OCI-LY7 (cell line): ENCODE data around the gene SKIC3. TPM values are rescaled to one million over a fixed set of nuclear protein-coding genes. Genes with fewer than 3 reads are reported as not detected.

ENCODE experiments used
- BruUV-seq: library from RNA; stranded (reverse); fragments of 400-500 nt; replicated peaks from 2 replicates; lab custom pipeline; 2021; lab: Mats Ljungman, UMichigan
- CTCF ChIA-PET: fragments of 300-600 bp; sonication (Branson Sonifier 250); formaldehyde crosslinking; loops from one replicate; lab custom pipeline; 2022; ENCODE audit warnings: antibody characterized with exemption; ENCODE audit not compliant: unreplicated experiment; lab: Charles Lee
- POLR2A ChIA-PET: fragments of 300-600 bp; sonication (Branson Sonifier 250); formaldehyde crosslinking; loops from one replicate; lab custom pipeline; 2022; ENCODE audit warnings: antibody characterized with exemption; lab: Charles Lee
- DNase-seq: peaks from one replicate; pipeline ENCODE4 v3.0.0-alpha.2; 2015; ENCODE audit warnings: low spot score
- H2AFZ ChIP-seq: fragments of 200-600 bp; sonication (generic), shearing (Covaris generic); 2 replicates; pipeline ENCODE4 v1.6.1; 2014; ENCODE audit warnings: mild to moderate bottlenecking, antibody characterized with exemption, low read length, moderate library complexity
- H3K27ac ChIP-seq: fragments of 200-600 bp; sonication (generic); 2 replicates; pipeline ENCODE4 v1.5.1; 2014; ENCODE audit warnings: mixed run types, low read depth, mild to moderate bottlenecking, moderate library complexity, low read length, inconsistent platforms; ENCODE audit not compliant: poor library complexity, severe bottlenecking
- H3K36me3 ChIP-seq: fragments of 200-600 bp; sonication (generic); 2 replicates; pipeline ENCODE4 v1.6.1; 2014; ENCODE audit warnings: mild to moderate bottlenecking, antibody characterized with exemption, low read length, moderate library complexity, mixed read lengths; ENCODE audit not compliant: insufficient read depth
- H3K4me1 ChIP-seq: fragments of 200-600 bp; sonication (generic); 2 replicates; pipeline ENCODE4 v1.5.1; 2014; ENCODE audit warnings: mild to moderate bottlenecking, low read length; ENCODE audit not compliant: insufficient read depth, poor library complexity, severe bottlenecking
- H3K4me2 ChIP-seq: fragments of 200-600 bp; sonication (generic); 2 replicates; pipeline ENCODE4 v1.6.1; 2014; ENCODE audit warnings: mild to moderate bottlenecking, low read length
- H3K4me3 ChIP-seq: fragments of 200-600 bp; sonication (generic); 2 replicates; pipeline ENCODE4 v1.5.1; 2014; ENCODE audit warnings: mild to moderate bottlenecking, low read depth, low read length; ENCODE audit not compliant: poor library complexity, severe bottlenecking
- H3K79me2 ChIP-seq: fragments of 200-600 bp; sonication (generic); 2 replicates; pipeline ENCODE4 v1.6.1; 2016; ENCODE audit warnings: low read depth, mild to moderate bottlenecking, low read length, moderate library complexity, mixed read lengths; ENCODE audit not compliant: insufficient read depth
- H3K9me2 ChIP-seq: fragments of 200-600 bp; sonication (generic); 2 replicates; pipeline ENCODE4 v1.6.1; 2016; ENCODE audit warnings: mild to moderate bottlenecking, low read length, mixed read lengths; ENCODE audit not compliant: insufficient read depth
- H3K9me3 ChIP-seq: fragments of 200-600 bp; sonication (generic); 2 replicates; pipeline ENCODE4 v1.6.1; 2014; ENCODE audit warnings: mild to moderate bottlenecking, mixed run types, low read length, mixed read lengths
- H4K20me1 ChIP-seq: fragments of 200-600 bp; sonication (generic); 2 replicates; pipeline ENCODE4 v1.6.1; 2014; ENCODE audit warnings: mild to moderate bottlenecking, antibody characterized with exemption, low read length, moderate library complexity, mixed read lengths; ENCODE audit not compliant: insufficient read depth
- EZH2phosphoT487 ChIP-seq: fragments of 200-600 bp; sonication (generic); IDR thresholded peaks from 2 replicates; pipeline ENCODE4 v1.6.1; 2018; ENCODE audit warnings: low read depth, borderline replicate concordance, mild to moderate bottlenecking, mixed run types, antibody characterized with exemption, low read length, moderate library complexity, mixed read lengths
- intact Hi-C: fragments of 100-400 bp; cut with micrococcal nuclease; formaldehyde crosslinking; loops from one replicate; pipeline ENCODE4 v1.10.0; 2022; ENCODE audit not compliant: unreplicated experiment
- total RNA-seq, 2 experiments: library from RNA; depleted of rRNA in 1 of 2; stranded (reverse); fragments of >200 nt in 1 of 2; shearing (Covaris generic) in 1 of 2; gene quantifications; 2 replicates each; pipeline ENCODE4 v1.2.3, GENCODE V29; 2014 to 2022
- TF ChIP-seq, protein P1 (sequence below): fragments of 200-600 bp; sonication (generic); conservative IDR thresholded peaks from 2 replicates; pipeline ENCODE4 v1.5.1; 2014; ENCODE audit warnings: mild to moderate bottlenecking, antibody characterized with exemption, low read length, moderate library complexity, mixed read lengths

Gene SKIC3
- total RNA-seq, 2 experiments from 2014 or later, result 55.4 to 73.9 TPM

DNA sequence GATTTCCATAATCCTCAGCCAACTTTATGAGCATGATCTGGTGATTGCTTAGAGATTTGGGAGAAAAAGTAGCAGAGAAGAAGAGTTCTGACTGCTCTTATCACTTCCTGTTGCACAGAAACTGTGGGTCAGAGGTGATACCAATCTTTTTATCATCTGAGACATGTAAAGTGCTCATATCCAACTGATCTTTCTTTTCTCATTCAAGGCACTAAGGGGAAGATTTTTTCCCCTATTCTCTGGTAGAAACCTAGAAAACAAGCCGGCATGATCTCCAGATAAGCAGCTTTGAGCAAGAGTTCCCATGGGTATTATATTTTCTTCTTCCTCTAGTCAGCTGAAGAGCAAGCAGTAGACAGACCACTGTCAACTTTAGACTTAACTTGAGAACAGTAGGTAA is 36.1 kb upstream of the SKIC3 start:
- TF ChIP-seq EZH2phosphoT487, result no peak
- TF ChIP-seq, protein P1, sequence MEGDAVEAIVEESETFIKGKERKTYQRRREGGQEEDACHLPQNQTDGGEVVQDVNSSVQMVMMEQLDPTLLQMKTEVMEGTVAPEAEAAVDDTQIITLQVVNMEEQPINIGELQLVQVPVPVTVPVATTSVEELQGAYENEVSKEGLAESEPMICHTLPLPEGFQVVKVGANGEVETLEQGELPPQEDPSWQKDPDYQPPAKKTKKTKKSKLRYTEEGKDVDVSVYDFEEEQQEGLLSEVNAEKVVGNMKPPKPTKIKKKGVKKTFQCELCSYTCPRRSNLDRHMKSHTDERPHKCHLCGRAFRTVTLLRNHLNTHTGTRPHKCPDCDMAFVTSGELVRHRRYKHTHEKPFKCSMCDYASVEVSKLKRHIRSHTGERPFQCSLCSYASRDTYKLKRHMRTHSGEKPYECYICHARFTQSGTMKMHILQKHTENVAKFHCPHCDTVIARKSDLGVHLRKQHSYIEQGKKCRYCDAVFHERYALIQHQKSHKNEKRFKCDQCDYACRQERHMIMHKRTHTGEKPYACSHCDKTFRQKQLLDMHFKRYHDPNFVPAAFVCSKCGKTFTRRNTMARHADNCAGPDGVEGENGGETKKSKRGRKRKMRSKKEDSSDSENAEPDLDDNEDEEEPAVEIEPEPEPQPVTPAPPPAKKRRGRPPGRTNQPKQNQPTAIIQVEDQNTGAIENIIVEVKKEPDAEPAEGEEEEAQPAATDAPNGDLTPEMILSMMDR, result no peak
- intact Hi-C loops, result no loop called here
- no peak for DNase-seq
- Histone ChIP-seq H3K36me3 (no peaks in the 10 kb centered on the region), H3K4me3 (no peak overlapping the region), H3K9me2 (no peaks in the 10 kb centered on the region), H3K9me3 (no peaks in the 10 kb centered on the region), H3K4me1 (peaks cover 3% of the 10 kb centered on the region), H3K4me2 (no peak overlapping the region), H2AFZ (no peak overlapping the region), H4K20me1 (no peaks in the 10 kb centered on the region), H3K79me2 (no peaks in the 10 kb centered on the region), H3K27ac (no peak overlapping the region)
- ChIA-PET CTCF (no interaction called here), POLR2A (no interaction called here)
- BruUV-seq, result no TSS peak

DNA sequence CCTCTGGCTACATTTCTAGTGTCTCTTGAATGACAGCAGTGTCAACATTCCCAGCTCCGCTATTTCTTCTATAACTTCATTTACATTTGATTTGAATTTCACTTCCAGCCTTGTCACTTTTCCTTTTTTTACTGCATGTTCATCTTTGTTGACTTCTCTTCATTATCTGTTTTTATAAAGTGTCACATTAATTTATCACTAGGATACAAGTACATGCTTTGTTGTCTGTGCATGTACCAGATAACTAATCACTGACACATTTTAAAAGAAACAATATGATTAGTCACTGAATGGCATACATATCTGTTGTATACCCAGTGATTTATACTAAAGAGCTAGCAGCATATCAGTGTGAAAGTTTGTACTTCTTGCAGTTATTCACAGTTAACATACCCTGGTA is 29.2 kb upstream of the SKIC3 start:
- no peaks in the 10 kb centered on the region for H3K4me1 ChIP-seq
- ChIA-PET CTCF (no interaction called here), POLR2A (no interaction called here)

DNA sequence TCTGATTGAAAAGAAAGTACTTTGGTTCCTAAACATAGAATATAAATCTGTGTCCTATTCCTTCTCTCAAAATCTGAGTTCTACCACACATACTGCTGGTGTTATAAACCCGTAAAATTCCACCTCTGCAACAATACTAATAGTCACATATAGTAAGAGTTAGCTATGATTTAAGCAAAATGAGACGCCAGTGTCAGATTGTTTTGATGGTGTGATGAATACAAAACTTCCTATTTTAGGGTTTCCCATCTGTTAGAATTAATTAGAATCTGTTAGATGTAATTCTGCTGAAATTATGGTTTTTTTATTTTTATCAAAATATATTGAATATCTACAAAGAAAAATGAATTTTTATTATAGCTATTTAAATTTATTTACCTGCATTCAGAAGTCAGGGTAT is 26.8 kb upstream of the SKIC3 start:
- no peak overlapping the region for H3K27ac ChIP-seq
- ChIA-PET CTCF (no interaction called here), POLR2A (interaction anchor here (0.7 to 1.2 kb wide), 7 partner anchors 16 to 1218 kb away, joined by 3 to 4 read pairs (median 4); no protein-coding TSS in a partner anchor)
- no peak for DNase-seq
- BruUV-seq, result no TSS peak
- no peaks in the 10 kb centered on the region for H3K4me1 ChIP-seq
- intact Hi-C loops, result no loop called here
- H3K36me3 ChIP-seq, result no peaks in the 10 kb centered on the region
- H3K9me2 ChIP-seq, result no peaks in the 10 kb centered on the region
- H3K4me2 ChIP-seq, result no peak overlapping the region
- H4K20me1 ChIP-seq, result no peaks in the 10 kb centered on the region
- no peaks in the 10 kb centered on the region for H3K9me3 ChIP-seq
- H3K79me2 ChIP-seq, result no peaks in the 10 kb centered on the region
- H2AFZ ChIP-seq, result no peak overlapping the region
- H3K4me3 ChIP-seq, result no peak overlapping the region
- TF ChIP-seq, protein P1, result no peak
- no peak for TF ChIP-seq EZH2phosphoT487

More for the DNA sequence above, 29.2 kb upstream of the SKIC3 start:
- no peak overlapping the region for H3K4me3 ChIP-seq
- intact Hi-C loops, result no loop called here
- H3K36me3 ChIP-seq, result no peaks in the 10 kb centered on the region
- H3K9me2 ChIP-seq, result no peaks in the 10 kb centered on the region
- DNase-seq, result no peak
- no TSS peak for BruUV-seq
- H4K20me1 ChIP-seq, result no peaks in the 10 kb centered on the region
- H3K79me2 ChIP-seq, result no peaks in the 10 kb centered on the region
- no peak overlapping the region for H2AFZ ChIP-seq
- H3K9me3 ChIP-seq, result no peaks in the 10 kb centered on the region
- TF ChIP-seq, protein P1, result no peak
- no peak for TF ChIP-seq EZH2phosphoT487
- no peak overlapping the region for H3K4me2 ChIP-seq
- no peak overlapping the region for H3K27ac ChIP-seq
